SW480 (cell line): Measurements from ENCODE around the gene ROBO3.

ENCODE experiments used
- DNase-seq: peaks from one replicate; pipeline ENCODE4 v3.0.0-alpha.2; 2016; ENCODE audit warnings: low spot score

ROBO3 gene

DNA sequence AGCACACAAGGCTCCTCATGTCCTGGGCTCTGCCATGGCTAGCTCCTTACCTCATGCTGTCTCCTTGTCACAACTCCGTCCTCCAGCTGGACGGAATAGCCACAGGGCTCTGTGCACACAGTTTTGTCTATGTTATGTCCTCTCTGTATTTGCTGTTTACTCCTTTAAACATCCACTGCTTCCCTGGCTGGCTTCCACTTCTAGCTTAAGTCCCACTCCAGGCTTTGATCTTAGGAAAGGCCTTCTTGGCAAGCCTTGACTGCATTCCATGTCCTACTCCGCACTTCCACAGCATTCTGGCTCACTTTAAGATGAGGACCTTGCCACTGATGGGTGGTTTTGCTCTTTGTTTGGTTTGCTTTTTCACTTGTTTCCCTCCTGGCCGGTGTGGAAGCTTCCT, 22.9 kb upstream of the ROBO3 start:
- no peak for DNase-seq

DNA sequence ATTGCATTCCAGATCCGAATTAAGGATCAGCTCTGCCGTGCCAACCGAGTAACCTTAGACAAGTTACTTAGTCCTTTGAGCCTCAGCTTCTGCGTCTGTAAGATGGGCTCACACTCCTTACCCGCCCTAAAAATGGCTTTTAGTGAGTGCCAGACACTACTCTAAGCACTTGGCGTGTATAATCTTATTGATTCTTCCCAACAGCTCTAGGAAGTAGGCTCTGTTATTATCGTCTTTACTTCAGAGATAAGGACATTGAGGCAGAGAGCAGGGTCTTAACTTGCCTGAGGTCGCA, 21.7 kb upstream of the ROBO3 start:
- no peak for DNase-seq

DNA sequence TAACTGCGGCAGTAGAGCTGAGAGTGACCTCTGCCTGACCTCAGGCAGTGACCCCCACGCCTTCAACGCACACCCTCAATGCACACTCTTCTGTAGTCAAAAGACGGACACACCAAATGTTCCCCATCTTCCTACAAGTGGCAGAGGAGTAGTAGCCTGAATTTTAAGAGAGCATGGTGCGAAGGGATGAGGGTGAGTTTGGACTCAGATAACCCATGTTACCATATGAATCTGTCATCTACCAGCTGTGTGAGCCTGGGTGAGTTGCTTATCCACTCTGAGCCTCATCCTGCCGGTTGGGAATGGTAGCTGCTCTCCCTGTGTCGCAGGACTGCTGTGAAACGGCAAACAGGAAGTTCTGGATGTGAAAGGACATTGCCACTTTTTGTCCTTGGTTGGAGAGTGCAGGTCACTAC, 20.6 kb upstream of the ROBO3 start:
- no peak for DNase-seq

DNA sequence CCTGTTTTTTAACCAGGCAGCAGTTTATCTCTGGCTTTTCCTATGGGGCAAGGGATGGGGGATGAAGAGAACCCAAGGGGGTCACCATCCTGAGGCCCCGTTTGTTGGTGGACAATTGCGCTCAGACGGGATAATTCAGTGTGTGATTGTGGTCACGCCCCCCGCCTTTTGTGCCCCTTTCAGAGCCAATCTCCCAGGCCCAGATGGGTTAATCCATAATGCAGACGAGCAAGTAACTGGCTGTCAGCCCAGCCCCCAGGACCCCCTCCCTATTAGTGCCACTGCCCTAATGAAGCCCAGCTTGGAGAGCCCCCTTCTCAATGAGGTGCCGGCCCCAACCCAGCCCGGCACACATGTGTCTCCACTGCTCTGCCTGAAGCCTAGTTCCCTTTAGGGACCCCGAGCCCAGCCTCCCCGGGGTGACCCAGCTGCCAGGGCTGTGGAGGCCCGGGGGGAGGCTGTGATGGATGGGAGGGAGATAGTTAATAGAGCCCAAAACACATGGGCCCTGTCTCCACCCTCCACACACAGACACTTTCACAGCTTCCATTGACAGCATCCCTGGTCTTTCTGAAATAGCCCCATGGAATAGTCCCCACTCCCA, 19.1 kb upstream of the ROBO3 start:
- no peak for DNase-seq

DNA sequence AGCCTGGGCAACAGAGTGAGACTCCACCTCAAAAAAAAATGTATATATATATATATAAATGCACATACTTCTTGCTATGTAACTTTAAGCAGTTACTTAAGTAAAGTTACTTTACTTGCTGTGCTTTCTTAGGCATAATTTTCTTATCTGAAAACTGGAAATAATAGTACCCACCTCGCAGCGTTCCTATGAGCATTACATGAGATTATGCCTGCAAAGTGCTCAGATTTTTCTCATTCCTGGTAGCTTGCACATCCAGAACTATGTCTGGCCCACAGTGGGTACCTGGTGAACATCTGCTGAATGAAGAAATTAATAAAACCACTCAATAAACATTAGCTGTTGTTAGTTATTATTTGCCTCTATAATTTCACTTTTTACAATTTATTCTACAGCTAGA, 6.1 kb upstream of the ROBO3 start:
- no peak for DNase-seq

DNA sequence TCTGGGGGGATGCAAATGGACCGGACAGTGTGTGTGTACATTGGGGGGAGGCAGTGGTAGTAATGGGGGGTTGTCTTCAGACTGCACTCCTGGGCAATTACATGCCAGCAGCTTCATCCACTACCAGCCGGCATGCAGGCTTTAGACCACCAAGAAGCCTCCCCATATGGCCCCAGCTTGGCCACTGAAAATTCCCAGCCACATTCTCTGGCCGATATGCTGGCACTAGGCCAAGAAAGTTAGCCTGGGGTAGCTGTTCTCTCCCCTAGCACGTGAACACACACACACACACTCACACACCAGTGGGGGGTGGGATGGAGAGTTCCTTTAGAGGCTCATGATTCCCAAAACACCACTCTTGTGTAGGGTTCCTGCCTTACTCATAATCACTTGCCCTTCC, 3.6 kb upstream of the ROBO3 start:
- DNase-seq = no peak

DNA sequence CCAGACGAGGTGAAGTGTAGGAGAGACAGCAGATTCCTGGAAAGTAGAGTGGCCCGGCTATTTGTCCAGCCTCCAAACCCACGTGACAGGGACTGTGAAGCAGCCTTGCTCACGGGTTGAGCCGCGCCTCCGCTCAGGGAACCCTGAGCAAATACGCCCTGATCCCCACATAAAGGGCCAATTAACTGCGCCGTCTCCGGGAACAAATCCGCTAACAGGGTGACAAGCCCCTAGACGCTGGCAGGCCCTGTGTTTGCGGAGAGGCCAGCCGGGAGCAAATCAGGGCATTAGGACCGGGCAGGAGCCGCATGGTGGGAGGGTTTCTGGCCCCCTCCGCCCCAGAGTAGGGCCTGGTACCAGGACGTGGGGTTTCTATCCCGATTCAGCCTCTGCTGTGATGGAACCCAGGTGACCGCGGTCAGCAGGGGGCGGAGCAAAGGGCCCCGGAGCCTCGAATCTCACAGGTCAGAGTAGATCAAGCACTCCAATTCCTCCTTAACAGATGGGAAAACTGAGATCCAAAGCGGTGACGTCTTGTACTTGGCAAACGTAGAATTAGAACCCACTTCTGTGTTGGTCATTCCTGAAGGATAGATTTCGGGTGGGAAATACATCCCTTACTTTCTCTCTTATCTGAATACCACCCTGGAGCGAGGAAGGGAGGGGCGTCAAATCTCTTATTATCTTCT, 2.0 kb upstream of the ROBO3 start:
- peak; percentile 62 for DNase-seq

DNA sequence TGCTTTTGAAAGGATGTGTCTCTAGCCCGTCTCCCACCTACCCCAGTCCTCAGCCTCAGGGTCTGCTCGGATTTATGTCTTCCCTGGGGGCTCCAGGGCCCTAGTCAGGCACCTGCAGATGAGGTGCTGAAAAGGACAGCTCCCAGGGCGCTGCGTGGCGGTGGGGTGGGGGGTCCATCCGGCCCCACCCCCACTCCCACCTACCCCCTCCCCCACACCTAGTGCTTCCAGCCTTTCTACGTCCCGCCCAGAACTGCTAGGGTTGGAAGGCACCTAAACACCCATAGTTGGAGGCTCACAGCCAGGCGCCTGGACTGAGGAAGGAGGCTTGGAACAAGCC, 1.4 kb upstream of the ROBO3 start:
- no peak for DNase-seq

DNA sequence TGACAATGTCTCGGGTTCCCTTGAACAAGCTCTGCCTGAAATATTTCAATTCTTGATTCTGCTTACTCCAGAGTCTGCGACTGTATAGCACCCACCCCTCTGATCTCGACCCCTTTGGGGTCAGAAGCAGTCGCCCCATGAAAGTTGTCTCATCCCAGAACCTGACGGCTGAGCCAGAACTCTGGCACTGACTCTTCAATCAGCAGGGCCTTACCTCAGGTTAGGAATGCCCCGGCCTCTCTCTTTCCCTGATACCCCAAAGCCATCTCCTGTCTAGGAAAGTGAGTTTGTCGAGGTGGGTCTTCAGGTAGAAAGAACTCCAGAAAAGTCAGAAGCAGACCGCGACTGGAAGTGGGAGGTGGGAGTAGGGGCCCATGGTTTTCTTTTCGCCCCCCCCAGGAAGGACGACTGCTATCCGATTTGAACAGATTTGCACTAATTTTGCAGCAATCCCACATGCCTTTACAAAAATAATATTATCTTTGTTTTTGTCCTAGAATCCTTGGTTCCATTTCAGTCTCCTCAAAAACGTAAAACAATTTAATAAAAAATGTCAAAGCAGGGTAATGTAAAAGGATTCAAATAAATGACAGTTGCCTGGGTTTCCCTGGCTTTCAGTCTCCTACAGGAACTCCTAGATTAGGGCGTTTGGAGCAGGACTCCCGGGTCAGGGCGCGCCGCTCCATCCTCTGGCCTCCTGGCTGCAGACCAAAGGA, 898 bp upstream of the ROBO3 start:
- no peak for DNase-seq

DNA sequence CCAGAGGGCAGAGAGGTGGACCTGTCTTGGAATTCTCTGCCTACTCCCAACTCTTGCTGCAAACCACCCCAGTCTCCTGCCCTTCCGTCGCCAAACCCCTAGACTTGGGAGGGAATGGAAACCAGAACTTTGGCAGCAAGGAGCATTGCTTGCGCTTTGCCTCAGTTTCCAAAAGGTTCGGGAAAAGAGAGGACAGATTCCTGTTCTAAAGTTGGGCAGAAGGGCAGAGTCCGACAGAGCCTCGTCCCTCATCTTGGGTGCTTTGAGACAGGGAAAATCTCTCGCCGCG, 396 bp upstream of the ROBO3 start:
- no peak for DNase-seq

DNA sequence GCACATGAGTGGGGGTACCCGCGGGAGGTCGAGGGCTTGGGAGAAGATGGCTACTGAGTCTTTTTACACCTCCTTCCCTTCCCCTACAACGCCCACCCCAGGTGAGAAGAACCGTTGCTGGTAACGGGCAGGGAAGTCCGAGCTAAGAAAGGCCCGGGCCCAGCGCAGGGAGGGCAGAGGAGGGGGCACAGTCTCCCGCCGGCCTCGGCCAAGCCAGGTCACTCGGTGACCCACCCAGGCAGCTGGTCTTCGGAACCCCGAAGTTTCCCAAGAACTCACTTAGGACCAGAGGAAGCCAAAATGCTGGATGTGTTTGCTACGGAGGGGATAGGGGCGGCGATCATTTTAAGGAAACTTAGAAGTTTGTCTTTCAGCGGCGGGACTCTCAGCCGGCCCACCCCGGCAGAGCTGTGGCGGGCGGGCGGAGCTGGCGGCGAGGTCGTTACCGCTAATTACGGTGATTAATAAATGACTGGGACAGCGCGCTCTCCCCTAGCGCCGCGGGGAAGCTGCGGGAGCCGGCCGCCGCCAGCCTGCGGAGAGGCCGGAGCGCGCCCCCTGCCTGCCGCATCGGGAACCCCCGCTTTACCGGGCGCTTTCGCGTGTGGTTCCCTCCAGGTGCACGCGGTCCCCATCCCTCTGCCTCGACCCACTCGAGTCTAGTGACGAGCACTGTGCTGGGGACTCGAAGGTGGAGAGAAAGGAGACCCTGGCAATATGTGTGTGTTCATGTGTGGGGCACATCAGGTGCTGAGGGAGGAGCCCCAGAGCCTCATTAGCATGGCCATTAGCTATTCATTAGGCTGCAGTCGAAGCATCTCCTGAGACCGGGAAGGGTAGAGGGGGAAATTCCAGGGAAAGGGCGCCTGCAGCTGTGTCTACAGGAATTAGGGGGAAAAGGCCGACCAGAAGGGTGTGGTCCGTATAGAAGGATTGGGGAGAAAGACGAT, 945 bp downstream of the ROBO3 start:
- DNase-seq = no peak

DNA sequence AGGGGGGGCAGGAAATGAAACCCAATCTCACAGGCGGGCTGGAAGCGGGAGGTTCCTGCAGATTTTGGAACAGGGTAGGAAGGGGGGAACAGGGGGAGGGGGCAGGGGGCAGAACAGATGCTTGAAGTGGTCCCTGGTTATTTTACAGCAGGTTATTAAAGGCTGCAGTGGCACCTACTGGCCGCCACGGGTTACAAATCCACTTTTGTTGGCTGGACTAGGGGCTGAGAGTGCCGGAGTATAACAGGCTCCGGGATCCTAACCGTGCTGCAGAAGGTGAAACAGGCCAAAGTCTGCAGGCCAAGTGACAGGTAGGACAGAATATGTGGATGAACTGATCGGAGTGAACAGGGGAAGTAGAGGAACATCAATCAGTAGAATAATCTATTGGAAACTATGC, 2.5 kb downstream of the ROBO3 start:
- DNase-seq = peak; percentile 47

DNA sequence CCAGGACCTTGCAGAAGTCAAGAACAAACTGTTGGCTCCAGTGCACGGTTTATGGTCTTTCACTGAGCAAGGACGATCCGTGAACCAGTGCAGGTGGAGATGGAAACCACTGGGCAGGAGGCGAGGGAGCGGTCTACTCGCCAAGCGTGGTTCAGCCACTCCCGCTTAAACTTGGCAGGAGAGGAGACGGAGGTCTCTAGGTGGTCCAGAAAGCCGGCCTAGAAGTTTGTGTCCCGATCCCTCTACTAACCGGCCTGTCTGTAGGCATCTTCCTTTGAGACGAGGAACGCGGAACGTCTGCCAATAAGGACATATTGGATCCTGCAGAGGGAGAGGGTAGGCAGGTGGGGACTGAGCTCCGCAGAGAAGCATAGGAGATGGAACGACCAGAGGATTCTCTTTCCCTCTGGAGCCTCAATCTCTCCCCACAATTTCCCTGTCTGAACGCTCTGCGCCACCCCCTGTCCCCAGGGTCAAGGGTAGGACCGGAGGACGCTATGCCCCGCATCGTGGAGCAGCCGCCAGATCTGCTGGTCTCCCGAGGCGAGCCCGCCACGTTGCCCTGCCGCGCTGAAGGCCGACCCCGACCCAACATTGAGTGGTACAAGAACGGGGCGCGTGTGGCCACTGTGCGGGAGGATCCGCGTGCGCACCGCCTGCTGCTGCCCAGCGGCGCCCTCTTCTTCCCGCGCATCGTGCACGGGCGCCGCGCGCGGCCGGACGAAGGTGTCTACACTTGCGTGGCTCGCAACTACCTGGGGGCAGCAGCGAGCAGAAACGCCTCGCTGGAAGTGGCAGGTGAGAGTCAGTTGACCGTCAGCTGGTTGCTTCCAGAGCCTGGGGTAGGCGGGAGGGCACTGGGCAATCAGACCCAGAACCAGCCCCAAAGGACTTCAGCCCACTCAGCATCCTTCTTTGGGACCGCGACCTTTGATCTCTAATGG, 3.4 kb downstream of the ROBO3 start:
- no peak for DNase-seq

DNA sequence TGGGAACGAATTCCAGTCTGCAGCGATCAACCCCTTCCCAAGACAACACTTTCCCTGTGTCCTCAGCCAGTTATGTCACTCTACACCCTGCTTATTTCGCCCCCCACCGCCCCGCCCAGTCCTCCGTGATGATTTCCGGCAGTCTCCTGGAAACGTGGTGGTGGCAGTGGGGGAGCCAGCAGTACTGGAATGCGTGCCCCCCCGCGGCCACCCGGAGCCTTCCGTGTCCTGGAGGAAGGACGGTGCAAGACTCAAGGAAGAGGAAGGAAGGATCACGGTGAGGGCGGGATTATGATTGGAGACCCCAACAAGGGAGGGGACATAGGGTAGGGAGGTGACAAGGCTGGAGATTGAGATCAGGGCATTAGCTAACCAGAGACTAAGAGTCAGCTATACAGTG, 4.1 kb downstream of the ROBO3 start:
- DNase-seq = no peak

DNA sequence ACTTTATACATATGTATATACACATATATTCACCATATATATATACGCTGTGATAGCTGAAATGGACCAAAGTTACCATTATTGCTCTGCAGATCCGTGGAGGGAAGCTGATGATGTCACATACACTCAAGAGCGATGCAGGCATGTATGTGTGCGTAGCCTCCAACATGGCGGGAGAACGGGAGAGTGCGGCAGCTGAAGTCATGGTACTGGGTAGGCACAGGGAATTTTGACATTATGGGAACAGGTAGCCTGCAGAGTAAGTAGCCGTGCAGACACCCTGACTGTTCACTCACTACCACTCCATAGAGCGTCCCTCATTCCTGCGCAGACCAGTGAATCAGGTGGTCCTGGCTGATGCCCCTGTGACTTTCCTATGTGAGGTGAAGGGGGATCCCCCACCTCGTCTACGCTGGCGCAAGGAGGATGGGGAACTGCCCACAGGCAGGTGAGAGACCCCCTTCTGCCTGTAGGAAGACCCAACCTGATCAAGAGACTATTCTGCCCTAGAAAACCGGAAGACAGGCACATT, 4.7 kb downstream of the ROBO3 start:
- DNase-seq = no peak

DNA sequence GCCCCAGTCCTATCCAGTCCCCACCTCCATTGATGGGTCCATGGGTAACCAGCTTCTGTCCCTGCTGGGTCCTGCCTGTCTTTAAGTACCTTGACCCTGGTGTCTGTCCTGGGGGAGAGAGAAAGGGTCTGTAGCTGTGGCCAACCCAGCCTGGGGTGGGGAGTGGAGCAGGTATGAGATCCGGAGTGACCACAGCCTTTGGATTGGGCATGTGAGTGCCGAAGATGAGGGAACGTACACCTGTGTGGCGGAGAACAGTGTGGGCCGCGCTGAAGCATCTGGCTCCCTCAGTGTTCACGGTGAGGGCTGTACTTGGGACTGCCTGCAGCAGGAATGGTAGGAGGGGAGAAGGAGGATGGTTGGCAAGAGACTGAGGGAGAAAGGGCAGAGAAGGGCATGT, 5.2 kb downstream of the ROBO3 start:
- no peak for DNase-seq

DNA sequence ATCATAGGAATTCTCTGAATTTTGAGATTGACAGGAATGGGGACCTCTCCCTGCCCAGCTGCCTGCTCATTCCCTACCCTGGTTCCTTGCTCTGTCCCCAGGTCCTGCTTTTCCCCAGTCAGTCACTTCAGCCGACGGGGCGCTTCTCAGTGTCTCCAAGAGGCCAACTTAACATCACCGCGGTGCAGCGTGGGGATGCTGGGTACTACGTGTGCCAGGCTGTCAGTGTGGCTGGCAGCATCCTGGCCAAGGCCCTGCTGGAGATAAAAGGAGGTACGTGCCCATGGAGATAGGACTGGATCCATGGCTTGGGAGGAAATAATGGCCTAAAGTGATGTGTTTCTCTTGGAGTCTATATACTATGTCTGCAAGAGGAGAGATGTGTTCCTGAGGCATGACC, 7.0 kb downstream of the ROBO3 start:
- no peak for DNase-seq

DNA sequence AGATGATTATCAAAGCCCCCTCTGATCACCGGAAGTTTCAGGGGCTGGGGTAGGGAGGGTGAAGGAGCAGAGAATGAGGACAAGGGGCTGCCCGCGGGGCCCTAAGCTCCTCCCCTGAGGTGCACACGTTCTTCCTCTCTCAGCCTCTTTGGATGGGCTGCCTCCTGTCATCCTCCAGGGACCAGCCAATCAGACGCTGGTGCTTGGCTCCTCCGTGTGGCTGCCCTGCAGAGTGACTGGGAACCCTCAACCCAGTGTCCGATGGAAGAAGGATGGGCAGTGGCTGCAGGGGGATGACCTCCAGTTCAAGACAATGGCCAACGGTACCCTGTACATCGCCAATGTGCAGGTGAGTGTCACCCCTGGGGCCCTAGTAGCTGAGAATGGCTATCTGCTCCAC, 7.5 kb downstream of the ROBO3 start:
- no peak for DNase-seq

DNA sequence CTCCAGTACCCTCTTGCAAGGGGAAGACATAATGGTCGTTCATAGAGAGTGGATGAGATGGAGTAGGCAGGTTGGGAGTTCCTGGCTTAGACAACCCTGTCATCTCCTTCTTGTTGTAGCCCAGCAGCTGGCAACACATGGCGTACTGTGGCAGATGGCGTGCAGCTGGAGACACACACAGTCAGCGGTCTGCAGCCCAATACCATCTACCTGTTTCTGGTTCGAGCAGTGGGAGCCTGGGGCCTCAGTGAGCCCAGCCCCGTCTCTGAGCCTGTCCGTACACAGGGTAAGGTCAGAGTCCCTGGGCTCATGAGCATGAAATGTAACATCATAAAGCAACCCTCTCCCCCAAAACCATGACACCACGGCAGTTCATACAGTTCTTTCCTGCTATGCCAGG, 8.7 kb downstream of the ROBO3 start:
- no peak for DNase-seq

DNA sequence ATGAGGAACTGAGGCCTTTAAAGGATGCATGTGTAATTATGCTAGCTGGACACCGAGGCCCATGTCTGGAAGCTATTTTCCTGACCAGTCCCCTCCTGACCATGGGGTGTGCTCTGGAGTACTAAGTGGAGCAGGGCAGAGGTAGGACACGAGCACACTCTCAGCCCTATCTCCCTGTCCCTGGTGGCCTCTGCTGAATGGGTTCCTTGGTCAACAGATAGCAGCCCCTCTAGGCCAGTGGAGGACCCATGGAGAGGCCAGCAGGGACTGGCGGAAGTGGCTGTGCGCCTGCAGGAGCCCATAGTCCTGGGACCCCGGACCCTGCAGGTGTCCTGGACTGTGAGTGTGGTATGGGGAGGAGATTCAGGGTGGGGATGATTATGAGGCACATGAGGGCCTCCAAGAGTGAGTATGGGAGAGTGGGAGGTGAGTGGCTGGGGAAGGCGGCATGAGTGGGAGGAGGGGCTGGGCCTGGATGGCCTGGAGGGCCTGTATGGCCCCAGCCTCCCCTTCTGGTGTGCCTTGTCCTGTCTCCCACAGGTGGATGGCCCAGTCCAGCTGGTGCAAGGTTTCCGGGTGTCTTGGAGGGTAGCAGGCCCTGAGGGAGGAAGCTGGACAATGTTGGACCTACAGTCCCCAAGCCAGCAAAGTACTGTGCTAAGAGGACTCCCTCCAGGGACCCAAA, 9.5 kb downstream of the ROBO3 start:
- no peak for DNase-seq

DNA sequence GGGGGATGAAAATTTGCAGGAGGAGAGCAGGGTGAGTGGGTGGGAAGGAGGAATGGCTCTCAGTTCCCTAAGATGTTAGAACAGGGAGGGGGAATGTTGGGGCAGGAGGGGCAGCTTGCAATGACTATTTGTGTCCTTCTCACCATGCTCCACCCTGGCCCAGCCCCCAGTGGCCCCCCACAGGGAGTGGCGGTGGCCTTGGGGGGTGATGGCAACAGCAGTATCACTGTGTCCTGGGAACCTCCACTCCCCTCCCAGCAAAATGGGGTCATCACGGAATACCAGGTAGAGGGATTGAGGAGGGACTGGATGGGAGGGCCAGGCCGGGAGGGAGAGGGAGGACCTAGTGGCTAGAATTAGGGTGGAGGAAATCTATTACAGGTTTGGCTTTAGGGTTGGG, 10.2 kb downstream of the ROBO3 start:
- DNase-seq = no peak
